NT2/D1 (cell line): Measurements from ENCODE around the gene MED14.

Experiments used
- YY1 ChIP-seq: IDR thresholded peaks from 2 replicates; pipeline ENCODE4 v1.6.1; 2011; ENCODE audit not compliant: insufficient read length, insufficient read depth
- ZNF274 ChIP-seq: IDR thresholded peaks from 2 replicates; pipeline ENCODE4 v1.6.1; 2011; ENCODE audit warnings: mild to moderate bottlenecking, low read depth, low read length

GRCh38 chrX:40622479-40623138 lies 112.7 kb downstream of the MED14 start:
- no peak for TF ChIP-seq YY1
- no peak for TF ChIP-seq ZNF274
